Hepatocyte (in vitro differentiated cells): ENCODE results near the gene DNAJA4.

Experiments used
- CTCF ChIP-seq: fragments of 200-600 bp; sonication (generic); IDR thresholded peaks from 2 replicates; pipeline ENCODE4 v1.5.1; 2016; ENCODE audit warnings: antibody characterized with exemption, mild to moderate bottlenecking; ENCODE audit not compliant: poor library complexity
- EZH2 ChIP-seq: fragments of 200-600 bp; sonication (generic); IDR thresholded peaks from 2 replicates; pipeline ENCODE4 v1.6.1; 2016; ENCODE audit warnings: antibody characterized with exemption, mild to moderate bottlenecking, borderline replicate concordance
- EZH2phosphoT487 ChIP-seq: fragments of 200-600 bp; sonication (generic); IDR thresholded peaks from one replicate; pipeline ENCODE4 v1.6.1; 2018; ENCODE audit warnings: antibody characterized with exemption, mild to moderate bottlenecking, low read depth, moderate library complexity; ENCODE audit not compliant: unreplicated experiment, severe bottlenecking

GRCh38 chr15:78290222-78290621, 25.9 kb downstream of the DNAJA4 start:
- TF ChIP-seq CTCF (no peak), EZH2phosphoT487 (no peak), EZH2 (no peak)
